ENCODE data around the gene MAD2L1BP.
"Not testable (repeated sequence)": the region's sequence is repeated elsewhere in the genome, so short reads cannot be mapped to it uniquely, and the experiment has no call there.

MAD2L1BP gene

DNA sequence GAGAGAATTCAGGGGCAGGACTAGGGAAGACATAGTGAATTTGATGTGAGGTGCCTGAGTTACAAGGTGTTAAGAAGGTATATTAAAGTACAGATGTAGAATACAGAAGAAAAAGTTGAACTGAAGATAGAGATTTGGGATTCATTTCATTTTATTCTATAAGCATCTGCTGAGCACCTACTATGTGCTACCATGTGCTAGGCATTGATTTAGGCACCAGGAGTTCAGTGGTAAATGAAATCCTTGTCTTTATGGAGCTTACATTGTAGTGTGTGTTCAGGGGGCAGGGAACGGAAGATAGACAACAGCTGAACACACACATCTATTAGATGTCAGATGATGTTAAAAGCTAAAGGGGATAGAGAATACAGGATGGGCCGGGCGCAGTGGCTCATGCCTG is 12.0 kb downstream of the MAD2L1BP start:
- H3K36me3 ChIP-seq, result peaks cover 0 to 4% (median 0%) of the 10 kb centered on the region in 3 donors
- no peak overlapping the region for H3K27ac ChIP-seq
- no peaks in the 10 kb centered on the region for H3K9me3 ChIP-seq
- H3K4me3 ChIP-seq, result no peak overlapping the region
- TF ChIP-seq, protein P1, sequence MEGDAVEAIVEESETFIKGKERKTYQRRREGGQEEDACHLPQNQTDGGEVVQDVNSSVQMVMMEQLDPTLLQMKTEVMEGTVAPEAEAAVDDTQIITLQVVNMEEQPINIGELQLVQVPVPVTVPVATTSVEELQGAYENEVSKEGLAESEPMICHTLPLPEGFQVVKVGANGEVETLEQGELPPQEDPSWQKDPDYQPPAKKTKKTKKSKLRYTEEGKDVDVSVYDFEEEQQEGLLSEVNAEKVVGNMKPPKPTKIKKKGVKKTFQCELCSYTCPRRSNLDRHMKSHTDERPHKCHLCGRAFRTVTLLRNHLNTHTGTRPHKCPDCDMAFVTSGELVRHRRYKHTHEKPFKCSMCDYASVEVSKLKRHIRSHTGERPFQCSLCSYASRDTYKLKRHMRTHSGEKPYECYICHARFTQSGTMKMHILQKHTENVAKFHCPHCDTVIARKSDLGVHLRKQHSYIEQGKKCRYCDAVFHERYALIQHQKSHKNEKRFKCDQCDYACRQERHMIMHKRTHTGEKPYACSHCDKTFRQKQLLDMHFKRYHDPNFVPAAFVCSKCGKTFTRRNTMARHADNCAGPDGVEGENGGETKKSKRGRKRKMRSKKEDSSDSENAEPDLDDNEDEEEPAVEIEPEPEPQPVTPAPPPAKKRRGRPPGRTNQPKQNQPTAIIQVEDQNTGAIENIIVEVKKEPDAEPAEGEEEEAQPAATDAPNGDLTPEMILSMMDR (IDR thresholded peaks at IDR 0.05), result no peak
- H3K27me3 ChIP-seq, result no peaks in the 10 kb centered on the region
- intact Hi-C loops (cut with DNase I; ENCODE audit: low total_unique reads), result no loop called here
- peaks cover 0 to 14% (median 9%) of the 10 kb centered on the region in 4 donors for H3K4me1 ChIP-seq
- DNase-seq, result no peak

DNA sequence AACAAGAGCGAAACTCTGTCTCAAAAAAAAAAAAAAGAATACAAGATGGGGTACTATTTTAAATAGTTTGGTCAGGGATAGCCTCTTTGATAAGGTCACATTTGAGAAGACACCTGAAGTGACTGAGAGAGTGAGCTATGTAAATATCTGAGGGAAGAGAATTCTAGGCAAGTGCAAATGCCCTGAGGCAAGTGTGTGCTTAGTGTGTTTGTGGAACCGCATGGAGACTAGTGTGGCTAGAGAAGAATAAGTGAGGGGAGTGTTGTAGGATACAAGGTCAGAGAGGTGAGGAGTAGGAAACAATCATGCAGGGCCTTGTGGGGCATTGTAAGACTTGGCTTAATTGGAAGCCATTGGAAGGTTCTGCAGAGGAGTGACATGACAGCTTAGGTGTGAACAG is 12.6 kb downstream of the MAD2L1BP start:
- no peaks in the 10 kb centered on the region for H3K9me3 ChIP-seq
- H3K36me3 ChIP-seq, result no peaks in the 10 kb centered on the region
- H3K4me1 ChIP-seq, result peaks cover 0 to 14% (median 9%) of the 10 kb centered on the region in 4 donors
- H3K27me3 ChIP-seq, result no peaks in the 10 kb centered on the region
- no peak overlapping the region for H3K4me3 ChIP-seq
- TF ChIP-seq, protein P1 (IDR thresholded peaks at IDR 0.05), result no peak
- DNase-seq, result no peak
- H3K27ac ChIP-seq, result no peak overlapping the region
- intact Hi-C loops (cut with DNase I; ENCODE audit: low total_unique reads), result no loop called here

DNA sequence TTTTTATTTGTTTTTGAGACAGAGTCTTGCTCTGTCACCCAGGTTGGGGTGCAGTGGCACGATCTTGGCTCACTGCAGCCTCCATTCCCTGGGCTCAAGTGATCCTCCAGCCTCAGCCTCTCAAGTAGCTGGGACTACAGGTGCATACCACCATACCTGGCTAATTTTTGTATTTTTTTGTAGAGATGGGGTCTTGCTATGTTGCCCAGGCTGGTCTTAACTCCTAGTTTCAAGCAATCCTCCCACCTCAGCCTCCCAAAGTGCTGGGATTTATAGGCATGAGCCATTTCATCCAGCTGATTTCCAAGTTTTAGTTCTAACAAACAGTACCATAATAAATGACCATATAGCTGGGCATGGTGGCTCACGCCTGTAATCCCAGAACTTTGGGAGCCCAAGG is 17.2 kb downstream of the MAD2L1BP start:
- intact Hi-C loops (cut with DNase I; ENCODE audit: low total_unique reads); H3K9me3 ChIP-seq; H3K4me1 ChIP-seq; H3K27me3 ChIP-seq; DNase-seq; H3K4me3 ChIP-seq; H3K36me3 ChIP-seq; H3K27ac ChIP-seq: not testable (repeated sequence)

DNA sequence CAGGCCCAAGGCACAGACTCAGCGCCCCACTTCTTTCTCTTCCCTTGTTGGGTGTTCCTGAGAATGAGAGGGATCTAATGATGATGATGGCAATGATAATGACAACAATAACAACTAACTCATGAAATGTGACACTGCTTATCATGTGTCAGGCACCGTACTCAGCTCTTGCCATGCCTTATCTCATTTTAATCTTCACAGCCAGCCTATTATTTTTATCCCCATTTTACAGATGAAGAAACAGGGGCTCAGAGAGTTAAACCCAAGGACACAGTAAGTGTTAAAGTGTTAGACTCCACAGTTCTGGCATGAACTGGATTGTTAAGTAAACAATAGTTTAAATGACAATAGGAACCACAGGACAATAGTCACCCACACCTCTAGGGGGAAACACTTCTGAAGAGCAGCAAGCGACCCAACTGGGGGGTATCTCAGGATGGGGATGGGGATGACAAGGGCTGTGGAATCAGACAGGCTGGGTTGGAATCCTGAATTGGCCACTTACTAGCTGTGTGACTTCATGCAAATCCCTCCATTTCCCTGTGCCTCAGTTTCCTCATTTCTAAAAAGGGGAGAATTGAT is 21.7 kb downstream of the MAD2L1BP start:
- H3K27me3 ChIP-seq, result peaks cover 0 to 4% of the 10 kb centered on the region in 2 donors
- H3K4me3 ChIP-seq, result no peak overlapping the region
- no peaks in the 10 kb centered on the region for H3K4me1 ChIP-seq
- TF ChIP-seq, protein P1 (IDR thresholded peaks at IDR 0.05), result no peak
- no peak overlapping the region for H3K27ac ChIP-seq
- intact Hi-C loops (cut with DNase I; ENCODE audit: low total_unique reads), result no loop called here
- H3K9me3 ChIP-seq, result no peaks in the 10 kb centered on the region
- no peak for DNase-seq
- no peaks in the 10 kb centered on the region for H3K36me3 ChIP-seq

DNA sequence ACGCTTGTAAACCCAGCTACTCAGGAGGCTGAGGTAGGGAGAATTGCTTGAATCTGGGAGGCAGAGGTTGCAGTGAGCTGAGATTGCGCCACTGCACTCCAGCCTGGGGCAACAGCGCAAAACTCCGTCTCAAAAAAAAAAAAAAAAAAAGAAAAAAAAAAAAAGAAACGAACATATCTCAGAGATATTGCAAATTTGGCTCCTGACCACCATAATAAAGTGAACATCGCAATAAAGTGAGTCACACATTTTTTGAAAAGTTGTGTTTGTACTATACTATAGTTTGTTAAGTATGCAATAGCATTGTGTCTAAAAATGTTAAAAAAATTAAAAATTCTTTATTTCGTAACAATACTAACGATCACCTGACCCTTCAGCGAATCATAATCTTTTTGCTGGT is 22.5 kb downstream of the MAD2L1BP start:
- Histone ChIP-seq H3K27ac (no peak overlapping the region), H3K36me3 (no peaks in the 10 kb centered on the region), H3K4me1 (no peaks in the 10 kb centered on the region), H3K27me3 (peaks cover 0 to 4% of the 10 kb centered on the region in 2 donors), H3K4me3 (no peak overlapping the region), H3K9me3 (no peaks in the 10 kb centered on the region)
- DNase-seq, result no peak
- TF ChIP-seq, protein P1 (IDR thresholded peaks at IDR 0.05), result no peak
- intact Hi-C loops (cut with DNase I; ENCODE audit: low total_unique reads), result no loop called here

DNA sequence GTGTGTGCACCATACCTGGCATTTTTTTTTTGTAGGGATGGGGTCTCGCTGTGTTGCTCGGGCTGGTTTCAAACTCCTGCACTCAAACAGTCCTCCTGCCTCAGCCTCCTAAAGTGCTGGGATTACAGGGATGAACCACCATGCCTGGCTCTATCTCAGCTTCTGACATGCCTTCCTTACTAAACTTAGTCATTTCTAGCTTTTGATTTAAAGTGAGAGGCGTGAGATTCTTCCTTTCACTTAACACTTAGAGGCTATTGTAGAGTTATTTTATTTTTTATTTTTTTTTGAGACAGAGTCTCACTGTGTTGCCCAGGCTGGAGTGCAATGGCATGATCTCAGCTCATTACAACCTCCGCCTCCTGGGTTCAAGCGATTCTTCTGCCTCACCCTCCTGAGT is 27.3 kb downstream of the MAD2L1BP start:
- DNase-seq; H3K9me3 ChIP-seq; H3K27ac ChIP-seq; H3K4me3 ChIP-seq; H3K27me3 ChIP-seq; H3K36me3 ChIP-seq; H3K4me1 ChIP-seq; intact Hi-C loops (cut with DNase I; ENCODE audit: low total_unique reads): not testable (repeated sequence)

DNA sequence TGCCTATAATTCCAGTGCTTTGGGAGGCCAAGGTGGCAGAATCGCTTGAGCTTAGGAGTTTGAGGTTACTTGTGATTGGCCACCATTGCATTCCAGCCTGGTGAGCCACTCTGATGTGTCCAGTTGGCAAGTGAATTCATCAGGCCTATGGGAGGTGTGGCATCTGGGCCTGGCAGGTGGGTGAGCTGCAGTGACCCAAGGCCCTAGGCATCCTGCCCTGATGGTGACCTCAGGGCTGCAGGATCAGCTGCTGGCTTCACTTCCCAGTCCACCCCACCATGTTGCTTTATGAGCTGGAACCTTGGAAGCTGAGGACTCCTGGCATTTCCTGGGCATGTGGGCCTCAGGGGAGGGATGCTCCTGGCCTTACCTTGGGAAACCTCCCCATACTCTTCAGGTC is 29.7 kb downstream of the MAD2L1BP start:
- no peak for DNase-seq
- Histone ChIP-seq H3K36me3 (peaks cover 0 to 3% (median 0%) of the 10 kb centered on the region in 3 donors), H3K27ac (no peak overlapping the region), H3K4me3 (no peak overlapping the region), H3K9me3 (no peaks in the 10 kb centered on the region), H3K27me3 (peaks cover 0 to 6% of the 10 kb centered on the region in 2 donors), H3K4me1 (peaks cover 0 to 34% (median 29%) of the 10 kb centered on the region in 4 donors)
- TF ChIP-seq, protein P1 (IDR thresholded peaks at IDR 0.05), result no peak
- intact Hi-C loops (cut with DNase I; ENCODE audit: low total_unique reads), result loop anchor here (5.0 kb wide), 1 partner anchor 102 kb away; no protein-coding TSS in a partner anchor
